GM18951 (cell line): Measurements from ENCODE around the gene RPGRIP1.
A peak's percentile ranks its signal among the peaks of the same experiment; 100 is the strongest.
"Not testable (repeated sequence)": the region's sequence is repeated elsewhere in the genome, so short reads cannot be mapped to it uniquely, and the experiment has no call there.

Experiments used
- POLR2A ChIP-seq: IDR thresholded peaks from 4 replicates; pipeline ENCODE4 v1.6.1; 2011; ENCODE audit warnings: mild to moderate bottlenecking; ENCODE audit not compliant: insufficient read length, insufficient read depth; ENCODE audit errors: extremely low read depth
- in situ Hi-C: fragments of 300-500 bp; cut with MboI; formaldehyde crosslinking; loops from one replicate; pipeline ENCODE4 v1.12.0; 2022; ENCODE audit warnings: low sequenced_read_pairs, mixed read lengths, inconsistent platforms; ENCODE audit not compliant: unreplicated experiment

The RPGRIP1 gene

DNA sequence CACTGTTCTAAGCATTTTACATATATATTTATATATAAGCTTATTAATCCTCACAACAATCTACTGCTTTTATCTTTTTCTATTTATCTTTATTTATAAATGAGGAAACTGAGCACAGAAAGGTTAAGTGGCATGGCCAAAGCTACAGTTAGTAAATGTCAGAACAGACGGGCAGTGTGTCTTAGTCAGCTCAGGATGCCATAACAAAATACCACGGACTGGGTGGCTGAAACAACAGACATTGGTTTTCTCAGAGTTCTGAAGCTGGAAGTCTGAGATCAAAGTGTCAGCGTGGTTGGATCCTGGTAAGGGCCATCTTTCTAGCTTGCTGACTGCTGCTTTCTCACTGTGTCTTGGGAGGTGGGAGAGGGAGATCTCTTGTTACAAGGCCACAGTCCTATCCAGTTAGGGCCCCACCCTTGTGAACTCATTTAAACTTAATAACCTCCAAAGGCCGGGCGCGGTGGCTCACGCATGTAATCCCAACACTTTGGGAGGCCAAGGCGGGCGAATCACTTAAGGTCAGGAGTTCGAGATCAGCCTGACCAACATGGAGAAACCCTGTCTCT lies 19.8 kb downstream of the RPGRIP1 start:
- in situ Hi-C loops: no loop called here
- TF ChIP-seq POLR2A: no peak

DNA sequence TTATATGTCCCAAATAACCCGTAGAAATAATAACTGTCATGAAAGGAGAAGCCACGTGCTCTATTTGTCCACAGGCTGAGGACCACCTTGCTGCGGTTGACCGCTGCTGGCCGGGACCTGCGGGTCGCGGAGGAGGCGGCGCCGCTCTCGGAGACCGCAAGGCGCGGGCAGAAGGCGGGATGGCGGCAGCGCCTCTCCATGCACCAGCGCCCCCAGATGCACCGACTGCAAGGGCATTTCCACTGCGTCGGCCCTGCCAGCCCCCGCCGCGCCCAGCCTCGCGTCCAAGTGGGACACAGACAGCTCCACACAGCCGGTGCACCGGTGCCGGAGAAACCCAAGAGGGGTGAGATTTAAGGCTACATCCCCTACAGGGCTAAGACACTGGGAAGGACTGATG lies 21.0 kb downstream of the RPGRIP1 start:
- in situ Hi-C loops: no loop called here
- no peak for TF ChIP-seq POLR2A

DNA sequence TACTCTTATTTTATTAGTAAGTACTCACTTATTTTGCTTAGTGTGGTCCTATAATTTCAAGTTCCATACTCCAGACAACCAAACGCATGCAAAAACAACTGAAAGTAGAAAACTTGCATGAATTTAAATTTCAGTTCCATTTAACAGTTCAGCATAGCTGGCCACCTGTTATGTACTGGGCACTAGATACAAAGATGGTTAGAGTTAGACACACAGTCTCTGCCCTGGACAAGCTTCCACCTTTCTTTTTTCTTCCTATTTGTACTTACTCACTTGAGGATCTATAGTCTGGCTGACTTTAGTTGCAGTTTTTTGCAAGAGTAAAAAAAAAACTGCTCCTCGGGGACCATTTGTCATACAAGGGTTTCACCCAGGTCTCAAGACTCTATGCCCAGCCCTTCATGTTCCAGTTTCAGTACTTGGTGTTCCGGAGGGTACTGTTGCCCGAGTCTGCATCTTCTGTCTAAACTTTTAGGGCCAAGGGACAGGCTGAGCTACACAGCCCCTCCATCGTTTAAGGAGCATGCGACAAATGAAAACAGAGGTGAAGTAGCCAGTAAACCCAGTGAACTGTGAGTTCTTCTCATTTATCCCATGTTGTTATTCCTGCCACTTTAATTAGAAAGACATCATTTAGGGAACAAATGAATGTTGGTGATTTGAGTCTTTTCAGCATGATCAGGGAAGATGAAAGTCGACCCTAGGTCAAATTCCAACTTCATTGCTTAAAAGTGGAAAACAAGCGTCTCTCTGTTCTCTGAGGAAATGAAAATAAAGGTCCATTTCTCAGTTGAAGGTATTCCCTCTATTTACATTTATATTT lies 22.3 kb downstream of the RPGRIP1 start:
- in situ Hi-C loops: no loop called here
- no peak for TF ChIP-seq POLR2A

DNA sequence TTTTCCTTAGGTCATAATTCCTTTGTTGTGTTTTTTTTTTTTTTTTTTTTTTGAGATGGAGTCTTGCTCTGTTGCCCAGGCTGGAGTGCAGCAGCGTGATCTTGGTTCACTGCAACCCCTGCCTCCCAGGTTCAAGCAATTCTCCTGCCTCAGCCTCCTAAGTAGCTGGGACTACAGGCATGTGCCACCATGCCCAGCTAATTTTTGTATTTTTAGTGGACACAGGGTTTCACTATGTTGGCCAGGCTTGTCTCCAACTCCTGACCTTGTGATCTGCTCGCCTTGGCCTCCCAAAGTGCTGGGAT lies 22.9 kb downstream of the RPGRIP1 start:
- in situ Hi-C loops: not testable (repeated sequence)

DNA sequence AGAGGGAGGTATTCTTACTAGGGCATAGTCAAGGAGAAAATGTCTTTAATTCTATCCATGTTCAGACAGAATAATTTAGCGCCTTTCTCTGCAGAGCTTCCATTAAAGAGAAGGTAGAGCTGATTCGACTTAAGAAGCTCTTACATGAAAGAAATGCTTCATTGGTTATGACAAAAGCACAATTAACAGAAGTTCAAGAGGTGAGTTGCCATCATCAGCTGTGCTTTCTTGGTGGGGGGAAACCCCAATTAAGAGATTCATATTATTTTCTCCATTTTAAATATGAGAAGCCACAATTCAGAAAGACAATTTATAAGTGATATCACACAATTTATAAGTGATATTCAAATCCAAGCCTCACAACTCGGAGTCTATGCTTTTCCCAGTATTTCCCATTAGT lies 27.8 kb downstream of the RPGRIP1 start:
- in situ Hi-C loops: no loop called here
- TF ChIP-seq POLR2A: no peak

DNA sequence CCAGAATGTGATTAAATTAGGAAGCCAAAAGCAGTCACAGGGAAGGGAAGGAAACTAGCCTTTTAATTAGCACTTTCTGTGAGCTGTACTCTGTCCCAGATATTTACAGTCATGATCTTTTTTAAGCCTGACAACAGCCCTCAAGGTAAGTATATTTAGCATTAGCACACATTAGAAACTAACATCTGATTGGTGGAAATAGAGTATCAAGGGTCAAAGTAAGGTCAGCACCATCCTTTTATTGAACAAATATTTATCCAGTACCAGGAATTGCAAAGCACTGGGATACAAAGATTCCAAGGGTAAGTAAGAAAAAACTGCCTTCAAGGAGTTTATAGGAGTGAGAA lies 28.2 kb downstream of the RPGRIP1 start:
- in situ Hi-C loops: no loop called here
- no peak for TF ChIP-seq POLR2A

DNA sequence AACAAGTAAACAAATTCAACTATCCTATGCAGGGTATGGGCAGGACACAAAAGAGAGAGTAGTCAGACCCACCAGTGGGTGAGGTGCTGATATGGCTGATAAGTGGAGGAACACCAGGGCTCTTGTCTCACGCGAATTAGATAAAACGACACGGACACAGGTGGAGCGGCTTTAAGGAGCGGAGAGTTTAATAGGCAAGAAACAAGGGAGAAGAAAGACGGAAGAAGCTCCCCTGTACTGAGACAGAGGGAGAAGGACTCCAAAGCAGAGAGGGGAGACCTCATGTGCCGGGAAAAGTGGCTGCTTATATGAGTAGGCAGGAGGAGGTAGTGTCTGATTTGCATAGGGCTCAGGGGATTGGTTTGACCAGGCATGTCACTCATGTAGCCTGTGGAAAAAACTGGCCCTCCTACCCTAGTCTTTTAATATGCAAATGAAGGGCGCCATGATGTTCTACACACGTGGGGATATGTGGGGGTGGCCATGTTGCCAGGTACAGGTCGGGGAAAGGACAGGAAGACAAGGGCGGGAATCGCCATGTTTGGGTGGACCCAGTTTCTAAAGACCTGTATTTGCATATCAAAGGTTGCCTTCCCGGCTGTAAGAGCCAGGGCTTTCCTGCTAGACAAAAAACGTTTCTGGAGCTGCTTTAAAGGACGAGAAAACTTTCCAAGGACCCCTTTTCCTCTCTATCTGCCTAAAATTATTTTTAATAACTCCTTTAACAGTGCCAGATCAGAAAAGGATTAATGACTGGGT lies 28.8 kb downstream of the RPGRIP1 start:
- in situ Hi-C loops: no loop called here
- TF ChIP-seq POLR2A: peak; percentile 65

DNA sequence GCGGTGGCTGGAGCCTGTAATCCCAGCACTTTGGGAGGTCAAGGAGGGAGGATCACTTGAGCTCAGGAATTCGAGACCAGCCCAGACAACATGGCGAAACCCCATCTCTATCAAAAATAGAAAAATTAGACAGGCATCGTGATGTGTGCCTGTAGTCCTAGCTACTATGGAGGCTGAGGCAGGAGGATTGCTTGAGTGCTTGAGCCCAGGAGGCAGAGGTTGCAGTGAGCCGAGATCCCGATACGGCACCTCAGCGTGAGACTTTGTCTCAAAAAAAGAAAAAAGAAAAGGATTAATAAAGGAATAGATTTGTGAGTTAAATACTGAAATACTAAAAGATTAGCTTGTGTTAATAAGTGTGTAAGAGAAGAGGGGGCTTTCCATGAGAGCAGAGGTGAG lies 29.4 kb downstream of the RPGRIP1 start:
- no peak for TF ChIP-seq POLR2A
- in situ Hi-C loops: no loop called here

DNA sequence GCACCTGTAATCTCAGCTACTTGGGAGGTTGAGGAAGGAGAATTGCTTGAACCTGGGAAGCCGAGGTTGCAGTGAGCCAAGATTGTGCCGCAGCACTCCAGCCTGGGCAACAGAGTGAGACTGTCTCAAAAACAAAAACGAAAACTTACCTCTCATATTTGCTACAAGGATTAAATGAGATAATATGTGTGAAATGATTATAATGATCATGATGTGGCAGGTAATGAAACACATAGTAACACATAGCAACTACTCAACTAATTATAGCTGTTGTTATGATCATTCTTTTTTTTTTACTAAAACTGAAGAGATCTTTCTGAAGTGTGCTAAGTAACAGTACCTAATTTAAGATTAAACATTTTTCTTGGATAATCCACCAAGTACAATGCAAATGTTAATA lies 30.1 kb downstream of the RPGRIP1 start:
- in situ Hi-C loops: no loop called here
- no peak for TF ChIP-seq POLR2A

DNA sequence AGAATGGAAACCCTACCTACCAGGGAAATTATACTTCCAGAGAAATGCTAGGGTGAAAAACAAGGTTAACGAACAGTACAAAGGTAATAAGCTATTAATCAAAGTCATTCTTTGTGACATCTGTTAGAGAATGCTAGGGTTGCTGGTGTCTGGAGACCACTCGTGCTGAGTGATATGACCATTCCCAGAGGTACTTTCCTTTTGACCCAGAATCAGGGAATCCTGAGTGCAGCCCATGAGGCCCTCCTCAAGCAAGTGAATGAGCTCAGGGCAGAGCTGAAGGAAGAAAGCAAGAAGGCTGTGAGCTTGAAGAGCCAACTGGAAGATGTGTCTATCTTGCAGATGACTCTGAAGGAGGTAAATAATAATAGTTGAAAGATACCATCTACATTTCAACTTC lies 31.7 kb downstream of the RPGRIP1 start:
- no peak for TF ChIP-seq POLR2A
- in situ Hi-C loops: no loop called here

DNA sequence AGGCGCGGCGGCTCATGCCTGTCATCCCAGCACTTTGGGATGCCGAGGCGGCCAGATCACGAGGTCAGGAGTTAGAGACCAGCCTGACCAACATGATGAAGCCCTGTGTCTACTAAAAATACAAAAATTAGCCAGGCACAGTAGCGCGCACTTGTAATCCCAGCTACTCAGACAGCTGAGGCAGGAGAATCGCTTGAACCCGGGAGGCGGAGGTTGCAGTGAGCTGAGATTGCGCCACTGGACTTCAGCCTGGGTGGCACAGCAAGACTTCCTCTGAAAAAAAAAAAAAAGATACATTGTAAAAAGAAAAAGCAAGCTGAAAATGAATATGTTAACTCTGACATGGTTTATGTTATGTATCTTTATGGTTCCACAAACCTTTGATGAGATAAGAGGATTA lies 33.6 kb downstream of the RPGRIP1 start:
- TF ChIP-seq POLR2A: no peak
- in situ Hi-C loops: no loop called here

DNA sequence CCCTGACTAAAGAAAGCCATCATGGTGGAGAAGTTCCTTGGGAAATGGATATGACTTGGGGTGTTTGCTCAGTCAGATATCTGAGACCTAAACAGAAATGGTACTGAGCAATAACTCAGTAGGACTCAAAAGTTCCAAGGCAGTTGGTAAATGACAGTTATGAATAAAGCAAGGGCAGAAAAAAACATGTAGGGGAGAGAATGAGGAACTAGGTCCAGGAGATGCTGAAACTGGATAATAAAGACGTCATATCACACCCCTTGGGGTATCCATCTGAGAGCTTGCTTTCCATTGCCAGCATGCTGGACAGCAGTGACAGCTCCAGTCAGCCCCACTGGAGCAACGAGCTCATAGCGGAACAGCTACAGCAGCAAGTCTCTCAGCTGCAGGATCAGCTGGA lies 37.5 kb downstream of the RPGRIP1 start:
- no peak for TF ChIP-seq POLR2A
- in situ Hi-C loops: no loop called here

DNA sequence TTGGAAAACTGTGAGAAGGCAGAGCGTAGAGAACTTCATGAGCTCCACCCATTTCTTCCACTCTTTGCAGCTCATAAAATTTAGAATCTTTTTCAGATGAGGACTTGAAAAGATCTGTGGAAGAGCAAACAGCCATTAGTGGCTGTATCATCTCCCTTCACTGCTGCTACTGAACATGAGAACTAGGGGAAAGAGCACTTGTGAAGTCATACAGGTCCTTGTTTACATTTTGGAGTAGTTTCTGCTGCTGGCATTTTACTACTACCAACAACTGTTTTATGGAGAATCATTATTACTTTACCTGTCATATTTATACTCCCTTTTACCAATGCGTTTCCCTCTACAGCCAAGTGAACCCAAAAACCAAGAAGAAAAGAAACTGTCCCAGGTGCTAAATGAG lies 41.0 kb downstream of the RPGRIP1 start:
- no peak for TF ChIP-seq POLR2A
- in situ Hi-C loops: no loop called here

DNA sequence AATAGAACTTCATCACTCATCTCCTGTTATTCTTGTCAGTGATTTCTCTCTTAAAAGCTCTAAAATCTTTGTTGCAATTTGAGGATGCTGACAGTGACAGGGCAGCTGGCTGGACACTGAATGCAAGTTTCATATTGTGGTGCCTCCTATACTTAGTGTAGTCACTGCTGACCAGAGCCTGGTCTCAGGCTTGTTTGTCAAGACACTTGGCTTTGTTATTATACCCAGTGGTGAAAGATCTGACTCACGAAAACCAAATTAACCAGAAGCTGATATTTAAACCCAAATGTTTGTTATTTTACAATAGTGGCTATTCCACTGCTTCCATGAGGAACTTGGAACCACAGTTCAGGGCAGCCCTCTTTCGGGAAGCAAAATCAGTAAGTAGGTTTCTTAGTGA lies 42.8 kb downstream of the RPGRIP1 start:
- no peak for TF ChIP-seq POLR2A
- in situ Hi-C loops: no loop called here
